SK-N-MC (cell line): Measurements from ENCODE around the gene GABRD.

ENCODE experiments used
- DNase-seq: peaks from one replicate; pipeline ENCODE4 v3.0.0-alpha.2; 2011; ENCODE audit warnings: low read depth, low spot score
- H3K27ac ChIP-seq: fragments of 200-600 bp; sonication (generic); 2 replicates; pipeline ENCODE4 v1.5.1; 2016; ENCODE audit warnings: mixed run types
- H3K36me3 ChIP-seq: fragments of 200-600 bp; sonication (generic); 2 replicates; pipeline ENCODE4 v1.6.1; 2017; ENCODE audit warnings: antibody characterized with exemption, low read length, mixed read lengths; ENCODE audit not compliant: insufficient read depth
- H3K4me3 ChIP-seq: fragments of 200-600 bp; sonication (generic); 2 replicates; pipeline ENCODE4 v1.5.1; 2016
- H3K9ac ChIP-seq: fragments of 200-600 bp; sonication (generic); 2 replicates; pipeline ENCODE4 v1.8.0; 2017; ENCODE audit warnings: mixed run types, mixed read lengths; ENCODE audit not compliant: insufficient read length
- H3K9me3 ChIP-seq: fragments of 200-600 bp; sonication (generic); 2 replicates; pipeline ENCODE4 v1.6.1; 2017; ENCODE audit warnings: low read depth, mild to moderate bottlenecking, antibody characterized with exemption, low read length, moderate library complexity, mixed read lengths
- EZH2 ChIP-seq: fragments of 200-600 bp; sonication (generic); IDR thresholded peaks from one replicate; pipeline ENCODE4 v1.6.1; 2017; ENCODE audit warnings: antibody characterized with exemption
- FOXP2 ChIP-seq: optimal IDR thresholded peaks from 2 replicates; pipeline ENCODE3; 2011; ENCODE audit warnings: mild to moderate bottlenecking, moderate library complexity; ENCODE audit not compliant: insufficient read depth; ENCODE audit errors: extremely low read length, control extremely low read depth
- POLR2AphosphoS5 ChIP-seq: IDR thresholded peaks from 2 replicates; pipeline ENCODE4 v1.6.1; 2012; ENCODE audit warnings: mild to moderate bottlenecking, low read depth, low read length, borderline replicate concordance

The GABRD gene

DNA sequence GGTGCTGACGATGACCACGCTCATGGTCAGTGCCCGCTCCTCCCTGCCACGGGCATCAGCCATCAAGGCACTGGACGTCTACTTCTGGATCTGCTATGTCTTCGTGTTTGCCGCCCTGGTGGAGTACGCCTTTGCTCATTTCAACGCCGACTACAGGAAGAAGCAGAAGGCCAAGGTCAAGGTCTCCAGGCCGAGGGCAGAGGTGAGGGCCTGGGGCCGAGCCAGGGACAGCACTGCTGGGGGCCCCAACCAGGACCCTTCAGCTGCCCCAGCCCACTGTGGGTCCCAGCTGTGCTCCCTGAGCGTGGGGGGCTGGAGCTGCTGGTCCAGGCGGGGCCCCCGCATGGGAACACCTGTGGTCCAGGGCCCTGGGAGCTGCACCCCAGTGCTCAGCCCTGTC, 10.4 kb downstream of the GABRD start:
- Histone ChIP-seq H3K27ac (no peak overlapping the region), H3K9ac (no peak overlapping the region), H3K36me3 (no peaks in the 10 kb centered on the region), H3K9me3 (no peaks in the 10 kb centered on the region), H3K4me3 (no peak overlapping the region)
- no peak for TF ChIP-seq FOXP2
- TF ChIP-seq POLR2AphosphoS5, result no peak
- no peak for TF ChIP-seq EZH2
- DNase-seq, result no peak

- H3K27ac ChIP-seq, result no peak overlapping the region
- no peak for TF ChIP-seq EZH2
- no peak for TF ChIP-seq FOXP2
- no peak for TF ChIP-seq POLR2AphosphoS5
Measured at GRCh38 chr1:2030076-2030871, 11.1 kb downstream of the GABRD start.

GRCh38 chr1:2031546-2032540, 12.7 kb downstream of the GABRD start:
- no peaks in the 10 kb centered on the region for H3K9me3 ChIP-seq
- H3K27ac ChIP-seq, result no peak overlapping the region
- no peak for DNase-seq
- no peak overlapping the region for H3K9ac ChIP-seq
- TF ChIP-seq POLR2AphosphoS5 (no peak), EZH2 (no peak), FOXP2 (no peak)
- H3K36me3 ChIP-seq, result no peaks in the 10 kb centered on the region
- H3K4me3 ChIP-seq, result no peak overlapping the region

More at GRCh38 chr1:2030076-2030871, 11.1 kb downstream of the GABRD start:
- no peaks in the 10 kb centered on the region for H3K9me3 ChIP-seq
- no peak overlapping the region for H3K4me3 ChIP-seq
- H3K36me3 ChIP-seq, result no peaks in the 10 kb centered on the region
- H3K9ac ChIP-seq, result no peak overlapping the region
- no peak for DNase-seq

DNA sequence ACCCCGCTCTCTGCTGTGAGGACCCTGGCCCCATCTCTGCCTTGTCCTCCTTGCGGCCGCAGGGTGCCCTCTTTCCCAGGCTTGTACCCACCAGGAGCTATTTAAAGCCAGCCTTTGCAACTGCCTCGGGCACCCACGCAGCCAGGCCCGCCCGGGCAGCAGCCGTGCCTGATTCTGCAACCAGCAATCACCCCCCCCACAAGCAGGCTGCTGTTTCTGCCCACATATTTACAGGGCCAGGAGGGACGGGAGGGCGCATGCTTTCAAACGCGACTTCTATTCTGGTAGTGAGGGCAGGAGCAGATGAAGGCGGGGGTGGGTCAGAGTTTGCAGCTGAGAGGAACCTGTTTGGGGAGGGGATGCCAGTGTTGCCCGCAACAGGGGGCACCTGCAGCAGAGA, 13.6 kb downstream of the GABRD start:
- no peaks in the 10 kb centered on the region for H3K9me3 ChIP-seq
- no peaks in the 10 kb centered on the region for H3K36me3 ChIP-seq
- no peak for TF ChIP-seq EZH2
- TF ChIP-seq FOXP2, result no peak
- TF ChIP-seq POLR2AphosphoS5, result no peak
- no peak for DNase-seq
- H3K9ac ChIP-seq, result no peak overlapping the region
- no peak overlapping the region for H3K4me3 ChIP-seq
- no peak overlapping the region for H3K27ac ChIP-seq

GRCh38 chr1:2033165-2033564, 14.0 kb downstream of the GABRD start:
- no peaks in the 10 kb centered on the region for H3K36me3 ChIP-seq
- no peaks in the 10 kb centered on the region for H3K9me3 ChIP-seq
- no peak overlapping the region for H3K9ac ChIP-seq
- no peak overlapping the region for H3K27ac ChIP-seq
- no peak for DNase-seq
- TF ChIP-seq EZH2 (no peak), POLR2AphosphoS5 (no peak), FOXP2 (no peak)
- H3K4me3 ChIP-seq, result no peak overlapping the region

DNA sequence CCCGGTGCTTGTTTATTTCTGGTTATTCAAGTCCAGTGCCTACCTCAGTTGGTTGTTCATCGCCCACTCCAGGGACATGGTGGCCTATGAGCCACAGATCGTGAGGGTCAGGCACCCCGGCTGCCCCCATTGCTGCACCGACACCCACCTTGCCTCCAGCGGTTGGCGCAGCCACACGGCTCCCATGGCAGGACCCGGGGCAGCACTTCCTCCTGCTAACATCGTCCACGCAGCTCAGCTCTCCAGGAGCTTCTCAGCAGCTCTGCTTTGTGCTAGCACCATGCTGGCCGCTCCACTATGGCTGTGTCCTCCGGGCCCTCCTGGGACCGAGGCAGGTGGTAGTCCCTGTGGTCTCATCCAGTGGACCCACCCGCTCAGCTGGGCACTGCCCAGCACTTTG, 17.1 kb downstream of the GABRD start:
- no peak overlapping the region for H3K9ac ChIP-seq
- no peak overlapping the region for H3K27ac ChIP-seq
- H3K36me3 ChIP-seq, result no peaks in the 10 kb centered on the region
- TF ChIP-seq FOXP2, result no peak
- TF ChIP-seq EZH2, result no peak
- no peak for TF ChIP-seq POLR2AphosphoS5
- no peak for DNase-seq
- no peaks in the 10 kb centered on the region for H3K9me3 ChIP-seq
- no peak overlapping the region for H3K4me3 ChIP-seq

GRCh38 chr1:2037314-2037979, 18.3 kb downstream of the GABRD start:
- no peaks in the 10 kb centered on the region for H3K36me3 ChIP-seq
- DNase-seq, result no peak
- TF ChIP-seq EZH2, result no peak
- TF ChIP-seq POLR2AphosphoS5, result no peak
- TF ChIP-seq FOXP2, result no peak

DNA sequence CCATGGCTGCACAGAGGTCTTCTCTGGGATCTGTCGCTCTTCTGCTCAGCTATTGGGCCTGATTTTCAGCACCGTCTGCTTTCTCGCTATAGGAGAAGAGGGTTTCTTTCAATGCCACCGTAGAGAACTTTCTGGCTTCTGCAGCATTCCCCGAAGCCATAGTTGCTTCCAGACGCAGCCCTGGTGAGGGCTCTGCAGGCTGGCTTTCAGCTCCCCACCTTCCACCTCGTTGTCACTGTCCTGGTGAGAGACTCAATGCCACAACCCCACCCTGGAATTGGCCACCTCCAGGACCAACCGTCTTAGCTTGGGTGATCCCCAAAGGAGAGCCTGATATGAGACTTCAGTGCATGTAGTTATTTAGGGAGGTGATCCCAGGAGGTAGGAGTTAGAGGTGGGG, 19.1 kb downstream of the GABRD start:
- TF ChIP-seq POLR2AphosphoS5, result no peak
- TF ChIP-seq FOXP2, result no peak
- no peak for TF ChIP-seq EZH2
- no peak overlapping the region for H3K4me3 ChIP-seq
- H3K36me3 ChIP-seq, result no peaks in the 10 kb centered on the region
- no peak overlapping the region for H3K9ac ChIP-seq
- no peak overlapping the region for H3K27ac ChIP-seq
- DNase-seq, result no peak
- no peaks in the 10 kb centered on the region for H3K9me3 ChIP-seq

More at GRCh38 chr1:2037314-2037979, 18.3 kb downstream of the GABRD start:
- no peak overlapping the region for H3K27ac ChIP-seq
- no peaks in the 10 kb centered on the region for H3K9me3 ChIP-seq
- H3K9ac ChIP-seq, result no peak overlapping the region
- H3K4me3 ChIP-seq, result no peak overlapping the region
